Neural progenitor cell (in vitro differentiated cells): Measurements from ENCODE around the gene DLGAP4. TPM values are rescaled to one million over a fixed set of nuclear protein-coding genes. Genes with fewer than 3 reads are reported as not detected.

Source experiments
- DNase-seq: peaks from one replicate; pipeline ENCODE4 v3.0.0-alpha.2; 2016; ENCODE audit warnings: low spot score
- H2AFZ ChIP-seq: fragments of 200-600 bp; sonication (generic); replicated peaks from 2 replicates; pipeline ENCODE4 v1.6.1; 2016; ENCODE audit warnings: antibody characterized with exemption
- H3F3A ChIP-seq: fragments of 200-600 bp; sonication (generic); 2 replicates; pipeline ENCODE4 v1.6.1; 2016; ENCODE audit warnings: antibody characterized with exemption, low read depth
- H3K27ac ChIP-seq: fragments of 200-600 bp; sonication (generic); 2 replicates; pipeline ENCODE4 v1.5.1; 2016; ENCODE audit warnings: mild to moderate bottlenecking
- H3K27me3 ChIP-seq: fragments of 200-600 bp; sonication (generic); 2 replicates; pipeline ENCODE4 v1.6.1; 2016; ENCODE audit warnings: mild to moderate bottlenecking, moderate library complexity
- H3K36me3 ChIP-seq: fragments of 200-600 bp; sonication (generic); 2 replicates; pipeline ENCODE4 v1.5.1; 2016
- H3K4me1 ChIP-seq: fragments of 200-600 bp; sonication (generic); 2 replicates; pipeline ENCODE4 v1.6.1; 2016; ENCODE audit warnings: mixed run types
- H3K4me2 ChIP-seq: fragments of 200-600 bp; sonication (generic); 2 replicates; pipeline ENCODE4 v1.6.1; 2016
- H3K4me3 ChIP-seq: fragments of 200-600 bp; sonication (generic); 2 replicates; pipeline ENCODE4 v1.5.1; 2016
- H3K79me2 ChIP-seq: fragments of 200-600 bp; sonication (generic); 2 replicates; pipeline ENCODE4 v1.6.1; 2016; ENCODE audit warnings: low read depth
- H3K9ac ChIP-seq: fragments of 200-600 bp; sonication (generic); 2 replicates; pipeline ENCODE4 v1.6.1; 2016
- H3K9me3 ChIP-seq: fragments of 200-600 bp; sonication (generic); 2 replicates; pipeline ENCODE4 v1.5.1; 2016; ENCODE audit warnings: low read depth
- H4K20me1 ChIP-seq: fragments of 200-600 bp; sonication (generic); 2 replicates; pipeline ENCODE4 v1.6.1; 2016; ENCODE audit warnings: low read depth
- H3K27ac Mint-ChIP-seq: 3 replicates; pipeline ENCODE4 v1.8.0; 2021; ENCODE audit warnings: mixed read lengths
- H3K27me3 Mint-ChIP-seq: 2 replicates; pipeline ENCODE4 v1.8.0; 2022; ENCODE audit warnings: low read depth, mild to moderate bottlenecking, inconsistent platforms, moderate library complexity, mixed read lengths; ENCODE audit not compliant: insufficient read depth
- H3K36me3 Mint-ChIP-seq: 3 replicates; pipeline ENCODE4 v1.8.0; 2021; ENCODE audit warnings: mixed read lengths
- H3K4me1 Mint-ChIP-seq: 3 replicates; pipeline ENCODE4 v1.8.0; 2021; ENCODE audit warnings: mixed read lengths
- H3K4me3 Mint-ChIP-seq: 3 replicates; pipeline ENCODE4 v1.8.0; 2021; ENCODE audit warnings: mild to moderate bottlenecking, moderate library complexity, mixed read lengths
- H3K9me3 Mint-ChIP-seq: 3 replicates; pipeline ENCODE4 v1.8.0; 2020; ENCODE audit warnings: mixed read lengths
- CTCF ChIP-seq: fragments of 200-600 bp; sonication (generic); IDR thresholded peaks from 2 replicates; pipeline ENCODE4 v1.5.1; 2017; ENCODE audit warnings: antibody characterized with exemption, mild to moderate bottlenecking
- EZH2 ChIP-seq: fragments of 200-600 bp; sonication (generic); IDR thresholded peaks from 2 replicates; pipeline ENCODE4 v1.6.1; 2017; ENCODE audit warnings: antibody characterized with exemption, mild to moderate bottlenecking, moderate library complexity
- EZH2phosphoT487 ChIP-seq: fragments of 200-600 bp; sonication (generic); IDR thresholded peaks from 2 replicates; pipeline ENCODE4 v1.6.1; 2017; ENCODE audit warnings: antibody characterized with exemption
- total RNA-seq: library from RNA; depleted of rRNA; stranded (reverse); fragments of >200 nt; gene quantifications from 2 replicates; pipeline ENCODE4 v1.2.3, GENCODE V29; 2015; ENCODE audit warnings: low replicate concordance

The DLGAP4 gene
- total RNA-seq, 1 donor from 2014 or later: 21.7 TPM

GRCh38 chr20:36493801-36494114, 187.6 kb downstream of the DLGAP4 start:
- Histone ChIP-seq H3K9me3 (no peaks in the 10 kb centered on the region), H3K9ac (no peak overlapping the region), H3K27ac (peak overlapping the region; percentile 74), H2AFZ (no peak overlapping the region), H3K4me3 (no peak overlapping the region), H3K4me1 (peaks cover 16% of the 10 kb centered on the region), H3K79me2 (peaks cover 66% of the 10 kb centered on the region), H3K36me3 (no peaks in the 10 kb centered on the region), H3K4me2 (no peak overlapping the region), H3F3A (peaks cover 25% of the 10 kb centered on the region), H3K27me3 (no peaks in the 10 kb centered on the region), H4K20me1 (peaks cover 96% of the 10 kb centered on the region)
- Mint-ChIP-seq H3K27ac (peak overlapping the region; percentile 63), H3K36me3 (peaks cover 16% of the 10 kb centered on the region), H3K4me1 (peaks cover 31% of the 10 kb centered on the region), H3K27me3 (peaks cover 2% of the 10 kb centered on the region), H3K9me3 (no peaks in the 10 kb centered on the region), H3K4me3 (no peak overlapping the region)
- TF ChIP-seq CTCF (no peak), EZH2 (no peak), EZH2phosphoT487 (no peak)
- DNase-seq: peak; percentile 23

- Mint-ChIP-seq H3K36me3 (peaks cover 21% of the 10 kb centered on the region), H3K27ac (no peak overlapping the region)
- H3K36me3 ChIP-seq: no peaks in the 10 kb centered on the region
Observed at GRCh38 chr20:36496707-36497669, 190.8 kb downstream of the DLGAP4 start.

GRCh38 chr20:36497856-36498255, 191.7 kb downstream of the DLGAP4 start:
- Histone ChIP-seq H3K79me2 (peaks cover 28% of the 10 kb centered on the region), H3K4me1 (peaks cover 16% of the 10 kb centered on the region), H4K20me1 (peaks cover 60% of the 10 kb centered on the region), H2AFZ (no peak overlapping the region), H3K27ac (peak overlapping the region; percentile 88), H3K4me3 (no peak overlapping the region), H3K4me2 (peak overlapping the region; percentile 60), H3K27me3 (no peaks in the 10 kb centered on the region), H3K9me3 (no peaks in the 10 kb centered on the region), H3K36me3 (no peaks in the 10 kb centered on the region), H3K9ac (no peak overlapping the region), H3F3A (peaks cover 19% of the 10 kb centered on the region)
- Mint-ChIP-seq H3K36me3 (peaks cover 21% of the 10 kb centered on the region), H3K4me3 (peak overlapping the region; percentile 72), H3K9me3 (no peaks in the 10 kb centered on the region), H3K27ac (peak overlapping the region; percentile 61), H3K4me1 (peaks cover 23% of the 10 kb centered on the region), H3K27me3 (no peaks in the 10 kb centered on the region)
- no peak for TF ChIP-seq EZH2
- no peak for TF ChIP-seq EZH2phosphoT487
- TF ChIP-seq CTCF: no peak
- peak; percentile 86 for DNase-seq

More at GRCh38 chr20:36496707-36497669, 190.8 kb downstream of the DLGAP4 start:
- Histone ChIP-seq H3F3A (peaks cover 25% of the 10 kb centered on the region), H3K4me2 (no peak overlapping the region), H3K9ac (no peak overlapping the region), H3K9me3 (no peaks in the 10 kb centered on the region), H3K4me1 (peaks cover 16% of the 10 kb centered on the region), H3K27me3 (no peaks in the 10 kb centered on the region), H4K20me1 (peaks cover 69% of the 10 kb centered on the region), H3K4me3 (no peak overlapping the region), H3K27ac (peak overlapping the region; percentile 88), H3K79me2 (peaks cover 37% of the 10 kb centered on the region), H2AFZ (no peak overlapping the region)
- Mint-ChIP-seq H3K4me3 (no peak overlapping the region), H3K9me3 (no peaks in the 10 kb centered on the region), H3K27me3 (no peaks in the 10 kb centered on the region), H3K4me1 (peaks cover 23% of the 10 kb centered on the region)
- no peak for DNase-seq
- TF ChIP-seq EZH2phosphoT487 (no peak), CTCF (no peak), EZH2 (no peak)
